Mucosa of descending colon (tissue), 3 donors: ENCODE results near the gene ACBD4. TPM values are rescaled to one million over a fixed set of nuclear protein-coding genes. Genes with fewer than 3 reads are reported as not detected.

Experiments
- ATAC-seq: fragments of 200-7000 bp; cut with Tn5 transposase; one replicate; pipeline ENCODE4 v1.9.1; 2020; ENCODE audit warnings: mild to moderate bottlenecking, moderate library complexity
- DNase-seq, 3 donors: peaks; one replicate each; pipeline ENCODE4 v3.0.0-alpha.2; 2020
- H3K36me3 ChIP-seq: fragments of 200-600 bp; one replicate; pipeline ENCODE4 v1.8.0; 2021; ENCODE audit warnings: low read depth, mild to moderate bottlenecking
- H3K4me1 ChIP-seq: fragments of 200-600 bp; one replicate; pipeline ENCODE4 v1.8.0; 2021; ENCODE audit warnings: low read depth, mild to moderate bottlenecking
- H3K4me3 ChIP-seq: fragments of 200-600 bp; one replicate; pipeline ENCODE4 v1.8.0; 2021; ENCODE audit warnings: mild to moderate bottlenecking
- H3K9me3 ChIP-seq: fragments of 200-600 bp; one replicate; pipeline ENCODE4 v1.8.0; 2021; ENCODE audit warnings: mild to moderate bottlenecking
- intact Hi-C, 2 donors: fragments of 100-400 bp; cut with DNase I in 1 of 2; cut with micrococcal nuclease in 1 of 2; formaldehyde crosslinking; loops; one replicate each; pipeline versions ENCODE4 v1.11.0 to v1.11.1; 2022; cut with DNase I, micrococcal nuclease
- total RNA-seq, 3 donors: library from RNA; stranded (reverse); fragmentation: NEBNext Ultra II Directional in 2 of 3; extraction: Animal tissue kit (Norgen Biotek cat#: 25700) in 2 of 3; gene quantifications; one replicate each; pipeline versions ENCODE4 v1.2.1 to v1.2.4, GENCODE V29; 2021 to 2023
- TF ChIP-seq, protein P1 (sequence below): fragments of 200-600 bp; IDR thresholded peaks from one replicate; pipeline ENCODE4 v1.8.0; 2022; ENCODE audit warnings: antibody characterized with exemption, mild to moderate bottlenecking
- donor health status: DM: no; HTN: no; CAD: no; lungs with moderate emphysema.
- donor health status: DM: no; HTN: no; CAD: no.
- donor health status: DM: no; HTN: yes; CAD: no.

The ACBD4 gene
- total RNA-seq, 3 donors from 2014 or later: 18.1 to 28.7 (median 26.3) TPM

GRCh38 chr17:45135978-45136791 is 698 bp downstream of the ACBD4 start:
- no peak for DNase-seq
- H3K4me1 ChIP-seq: peaks cover 24% of the 10 kb centered on the region
- no peaks in the 10 kb centered on the region for H3K9me3 ChIP-seq
- TF ChIP-seq, protein P1, sequence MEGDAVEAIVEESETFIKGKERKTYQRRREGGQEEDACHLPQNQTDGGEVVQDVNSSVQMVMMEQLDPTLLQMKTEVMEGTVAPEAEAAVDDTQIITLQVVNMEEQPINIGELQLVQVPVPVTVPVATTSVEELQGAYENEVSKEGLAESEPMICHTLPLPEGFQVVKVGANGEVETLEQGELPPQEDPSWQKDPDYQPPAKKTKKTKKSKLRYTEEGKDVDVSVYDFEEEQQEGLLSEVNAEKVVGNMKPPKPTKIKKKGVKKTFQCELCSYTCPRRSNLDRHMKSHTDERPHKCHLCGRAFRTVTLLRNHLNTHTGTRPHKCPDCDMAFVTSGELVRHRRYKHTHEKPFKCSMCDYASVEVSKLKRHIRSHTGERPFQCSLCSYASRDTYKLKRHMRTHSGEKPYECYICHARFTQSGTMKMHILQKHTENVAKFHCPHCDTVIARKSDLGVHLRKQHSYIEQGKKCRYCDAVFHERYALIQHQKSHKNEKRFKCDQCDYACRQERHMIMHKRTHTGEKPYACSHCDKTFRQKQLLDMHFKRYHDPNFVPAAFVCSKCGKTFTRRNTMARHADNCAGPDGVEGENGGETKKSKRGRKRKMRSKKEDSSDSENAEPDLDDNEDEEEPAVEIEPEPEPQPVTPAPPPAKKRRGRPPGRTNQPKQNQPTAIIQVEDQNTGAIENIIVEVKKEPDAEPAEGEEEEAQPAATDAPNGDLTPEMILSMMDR: no peak
- peak overlapping the region; percentile 44 for H3K4me3 ChIP-seq
- intact Hi-C loops: loop anchor here (2.0 to 10.0 kb wide), 2 partner anchors 59 to 61 kb away; no protein-coding TSS in a partner anchor
- no peak for ATAC-seq
- no peaks in the 10 kb centered on the region for H3K36me3 ChIP-seq

DNA sequence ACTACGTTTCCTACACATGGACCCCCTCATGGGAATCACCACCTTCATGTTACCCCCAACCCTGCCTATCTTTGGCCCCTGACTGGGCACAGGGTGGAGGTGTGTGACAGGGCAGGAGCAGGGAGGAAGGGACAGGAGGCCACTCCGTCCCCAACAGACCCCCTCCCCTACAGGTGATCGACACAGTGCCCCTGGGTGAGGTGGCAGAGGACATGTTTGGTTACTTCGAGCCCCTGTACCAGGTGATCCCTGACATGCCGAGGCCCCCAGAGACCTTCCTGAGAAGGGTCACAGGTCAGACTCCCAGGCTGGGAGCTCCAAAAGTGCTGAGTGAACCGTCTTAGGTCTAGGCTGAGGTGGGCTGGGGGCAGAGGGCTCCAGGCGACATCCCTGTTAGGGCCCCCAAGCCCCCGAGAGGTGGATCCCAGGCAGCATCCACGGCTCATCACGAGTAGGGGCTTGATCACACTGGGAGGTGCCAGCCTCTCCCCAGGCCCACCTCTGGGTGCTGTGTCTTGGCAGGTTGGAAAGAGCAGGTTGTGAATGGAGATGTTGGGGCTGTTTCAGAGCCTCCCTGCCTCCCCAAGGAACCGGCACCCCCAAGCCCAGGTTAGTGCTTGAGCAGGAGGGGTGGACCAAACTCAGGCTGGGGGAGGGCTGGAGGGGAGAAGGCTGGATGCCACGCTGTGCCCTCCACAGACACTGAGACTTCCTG is 1.5 kb downstream of the ACBD4 start:
- intact Hi-C loops: loop anchor here in 1 of 2 donors (10.0 kb wide), 1 partner anchor 58 kb away; no protein-coding TSS in a partner anchor
- H3K4me3 ChIP-seq: no peak overlapping the region

GRCh38 chr17:45137561-45138305 is 2.2 kb downstream of the ACBD4 start:
- TF ChIP-seq, protein P1: no peak
- peak; percentile 12 for ATAC-seq
- Histone ChIP-seq H3K4me3 (no peak overlapping the region), H3K9me3 (no peaks in the 10 kb centered on the region), H3K4me1 (peaks cover 24% of the 10 kb centered on the region), H3K36me3 (no peaks in the 10 kb centered on the region)
- intact Hi-C loops: loop anchor here in 1 of 2 donors (10.0 kb wide), 1 partner anchor 57 kb away; no protein-coding TSS in a partner anchor
- DNase-seq: peak in 2 of 3 donors; percentile 73 to 75

More for the DNA sequence above, 1.5 kb downstream of the ACBD4 start:
- Histone ChIP-seq H3K9me3 (no peaks in the 10 kb centered on the region), H3K4me1 (peaks cover 24% of the 10 kb centered on the region), H3K36me3 (no peaks in the 10 kb centered on the region)
- TF ChIP-seq, protein P1: no peak
- ATAC-seq (no peak), DNase-seq (peak in 1 of 3 donors; percentile 44)

DNA sequence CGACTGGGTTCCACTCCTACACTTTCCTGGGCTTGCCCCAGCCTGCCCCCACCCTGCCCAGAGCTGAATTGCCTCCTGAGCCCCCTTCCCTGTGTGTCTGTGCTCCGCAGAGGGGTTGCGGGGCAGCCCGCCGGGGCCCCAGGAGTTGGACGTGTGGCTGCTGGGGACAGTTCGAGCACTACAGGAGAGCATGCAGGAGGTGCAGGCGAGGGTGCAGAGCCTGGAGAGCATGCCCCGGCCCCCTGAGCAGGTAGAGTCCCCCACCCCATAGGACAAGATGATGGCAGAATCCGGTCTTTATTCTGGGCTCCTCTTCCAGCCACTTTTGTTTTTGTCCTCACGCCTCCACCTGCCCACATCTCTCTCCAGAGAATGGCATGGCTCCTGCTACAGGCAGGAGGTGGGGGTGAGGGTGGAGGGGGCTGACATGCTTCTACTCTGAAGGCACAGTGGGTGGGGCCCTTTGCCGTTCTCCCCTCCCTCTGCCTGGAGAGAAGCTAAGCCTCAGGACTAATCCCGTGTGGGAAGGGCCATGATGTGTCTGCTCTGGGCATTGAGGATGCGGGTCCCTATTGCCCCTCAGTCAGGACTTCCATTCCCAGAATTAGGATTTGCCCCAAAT is 3.5 kb downstream of the ACBD4 start:
- TF ChIP-seq, protein P1: no peak
- DNase-seq (peak in 1 of 3 donors; percentile 29), ATAC-seq (no peak)
- no peaks in the 10 kb centered on the region for H3K36me3 ChIP-seq
- no peaks in the 10 kb centered on the region for H3K9me3 ChIP-seq
- no peak overlapping the region for H3K4me3 ChIP-seq
- H3K4me1 ChIP-seq: peaks cover 24% of the 10 kb centered on the region
- intact Hi-C loops: loop anchor here in 1 of 2 donors (10.0 kb wide), 1 partner anchor 56 kb away; no protein-coding TSS in a partner anchor

DNA sequence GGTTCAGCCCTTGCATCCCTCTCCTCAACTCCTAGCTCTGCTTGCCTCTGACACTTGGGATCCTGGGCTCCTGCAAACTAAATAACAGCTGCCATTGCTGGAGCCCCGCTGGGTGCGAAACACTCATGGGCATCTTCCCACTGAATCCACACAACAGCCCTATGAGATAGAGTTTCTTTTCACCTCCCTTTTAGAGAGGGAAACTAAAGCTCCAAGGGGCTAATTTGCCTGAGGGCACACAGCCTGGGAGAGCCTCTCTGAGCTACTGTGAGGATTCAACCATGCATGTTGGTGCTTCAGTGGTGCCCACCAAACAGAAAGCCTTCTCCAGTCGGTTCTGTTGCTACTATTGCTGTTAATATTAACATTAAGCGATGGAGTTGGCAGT is 4.0 kb downstream of the ACBD4 start:
- Histone ChIP-seq H3K4me3 (no peak overlapping the region), H3K36me3 (no peaks in the 10 kb centered on the region), H3K9me3 (no peaks in the 10 kb centered on the region), H3K4me1 (peaks cover 28% of the 10 kb centered on the region)
- no peak for ATAC-seq
- peak in 1 of 3 donors; percentile 12 for DNase-seq
- intact Hi-C loops: loop anchor here in 1 of 2 donors (10.0 kb wide), 1 partner anchor 55 kb away; no protein-coding TSS in a partner anchor
- TF ChIP-seq, protein P1: no peak
